ENCODE results near the gene MRTFA.
"Not testable (repeated sequence)": the region's sequence is repeated elsewhere in the genome, so short reads cannot be mapped to it uniquely, and the experiment has no call there.

MRTFA gene

DNA sequence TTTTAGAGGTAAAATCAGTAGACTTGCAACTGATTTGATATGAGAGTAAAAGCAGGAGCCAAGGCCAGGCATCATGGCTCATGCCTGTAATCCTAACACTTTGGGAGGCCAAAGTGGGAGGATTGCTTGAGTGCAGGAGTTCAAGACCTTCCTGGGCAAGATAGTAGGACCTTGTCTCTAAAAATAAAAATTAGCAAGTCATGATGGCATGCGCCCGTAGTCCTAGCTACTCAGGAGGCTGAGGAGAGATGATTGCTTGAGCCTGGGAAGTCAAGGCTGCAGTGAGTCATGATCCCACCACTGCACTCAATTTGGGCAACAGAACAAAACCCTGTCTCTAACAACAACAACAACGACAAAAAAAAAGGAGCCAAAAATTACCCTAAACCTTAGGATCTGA, 252.6 kb downstream of the MRTFA start:
- DNase-seq, result no peak

DNA sequence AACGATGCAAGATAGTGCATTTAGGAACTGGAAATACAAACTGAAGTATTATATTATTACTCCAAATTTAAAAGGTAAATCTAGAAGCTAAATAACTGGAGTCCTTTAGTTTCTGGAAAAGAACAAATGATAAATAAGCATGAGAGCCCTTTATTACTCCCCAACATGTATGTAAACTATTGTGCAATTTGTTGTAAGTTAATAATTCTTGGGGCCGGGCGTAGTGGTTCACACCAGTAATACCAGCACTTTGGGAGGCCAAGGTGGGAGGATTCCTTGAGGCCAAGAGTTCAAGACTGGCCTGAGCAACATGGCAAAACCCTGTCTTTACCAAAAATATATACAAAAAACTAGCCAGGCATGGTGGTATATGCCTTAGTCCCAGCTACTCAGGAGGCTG, 255.1 kb downstream of the MRTFA start:
- DNase-seq, result no peak

DNA sequence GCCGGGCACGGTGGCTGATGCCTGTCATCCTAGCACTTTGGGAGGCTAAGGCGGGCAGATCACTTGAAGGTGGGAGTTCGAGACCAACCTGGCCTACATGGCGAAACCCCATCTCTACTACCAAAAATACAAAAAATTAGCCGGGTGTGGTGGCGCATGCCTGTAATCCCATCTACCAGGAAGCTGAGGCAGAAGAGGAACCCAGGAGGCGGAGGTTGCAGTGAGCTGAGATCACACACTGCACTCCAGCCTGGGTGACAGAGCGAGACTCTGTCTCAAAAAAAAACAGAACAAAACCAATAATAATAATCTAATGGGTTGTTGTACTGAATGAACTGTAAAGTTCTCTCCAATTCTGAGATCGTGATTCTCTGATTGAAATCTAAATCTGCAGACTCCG, 258.1 kb downstream of the MRTFA start:
- not testable (repeated sequence) for DNase-seq

DNA sequence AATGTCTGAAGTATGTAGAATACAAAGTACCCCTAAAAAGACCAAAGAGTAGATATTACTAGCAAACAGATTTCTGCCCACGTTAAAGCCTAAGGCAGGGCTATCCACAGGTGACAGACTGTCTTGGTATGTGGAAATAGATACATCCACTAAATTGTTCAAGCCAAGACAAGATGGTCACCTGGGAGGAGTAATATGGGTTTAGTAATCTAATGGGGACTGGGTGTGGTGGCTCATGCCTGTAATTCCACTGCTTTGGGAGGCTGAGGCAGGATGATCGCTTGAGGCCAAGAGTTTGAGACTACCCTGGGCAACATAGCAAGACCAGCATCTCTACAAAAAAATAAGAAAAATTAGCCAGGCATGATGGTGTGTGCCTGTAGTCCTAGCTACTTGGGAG, 258.6 kb downstream of the MRTFA start:
- DNase-seq, result no peak

DNA sequence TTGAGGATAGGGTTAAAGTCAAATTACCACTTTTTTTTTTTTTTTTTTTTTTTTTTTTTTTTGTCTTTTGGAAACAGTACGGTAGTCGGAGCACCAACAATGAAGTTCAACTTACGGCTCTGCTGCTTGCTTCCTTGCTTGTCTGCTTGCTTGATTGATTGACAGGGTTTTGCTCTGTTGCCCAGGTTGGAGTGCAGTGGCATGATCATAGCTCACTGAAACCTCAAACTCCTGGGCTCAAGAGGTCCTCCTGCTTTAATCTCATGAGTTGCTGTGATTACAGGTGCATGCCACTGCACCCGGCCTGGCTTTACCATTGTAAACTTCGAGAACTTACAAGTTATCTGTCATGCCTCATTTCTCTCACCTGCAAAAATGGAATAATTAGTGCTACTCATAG, 260.4 kb downstream of the MRTFA start:
- no peak for DNase-seq

DNA sequence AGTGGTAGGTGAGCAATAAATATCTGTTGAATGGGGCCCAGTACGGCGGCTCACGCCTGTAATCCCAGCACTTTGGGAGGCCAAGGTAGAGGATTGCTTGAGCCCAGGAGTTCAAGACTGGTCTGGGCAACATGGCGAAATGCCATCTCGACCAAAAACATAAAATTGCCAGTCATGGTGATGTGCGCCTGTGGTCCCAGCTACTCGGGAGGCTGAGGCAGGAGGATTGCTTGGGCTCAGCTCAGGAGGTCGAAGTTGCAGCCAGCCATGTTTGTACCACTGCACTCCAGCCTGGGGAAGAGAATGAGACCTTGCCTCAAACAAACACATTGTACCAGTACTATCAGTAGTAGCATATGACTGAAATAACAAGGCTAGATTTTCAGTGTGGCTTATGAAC, 262.0 kb downstream of the MRTFA start:
- no peak for DNase-seq

DNA sequence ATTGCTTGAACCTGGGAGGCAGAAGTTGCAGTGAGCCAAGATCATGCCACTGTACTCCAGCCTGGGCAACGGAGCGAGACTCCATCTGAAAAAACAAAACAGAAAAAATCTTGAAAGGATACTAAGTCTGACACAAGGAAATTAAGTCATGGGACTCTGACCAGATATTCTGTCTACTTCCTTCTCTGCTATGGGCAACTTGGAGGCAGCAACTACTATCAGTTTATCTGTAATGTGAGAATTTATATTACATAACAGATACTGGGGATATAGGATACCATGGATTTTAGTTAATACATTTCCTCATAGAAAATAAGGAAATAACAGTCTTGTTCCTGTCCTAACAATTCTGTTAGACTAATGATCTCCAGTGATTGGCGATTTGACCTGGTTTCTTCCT, 267.7 kb downstream of the MRTFA start:
- DNase-seq, result no peak

DNA sequence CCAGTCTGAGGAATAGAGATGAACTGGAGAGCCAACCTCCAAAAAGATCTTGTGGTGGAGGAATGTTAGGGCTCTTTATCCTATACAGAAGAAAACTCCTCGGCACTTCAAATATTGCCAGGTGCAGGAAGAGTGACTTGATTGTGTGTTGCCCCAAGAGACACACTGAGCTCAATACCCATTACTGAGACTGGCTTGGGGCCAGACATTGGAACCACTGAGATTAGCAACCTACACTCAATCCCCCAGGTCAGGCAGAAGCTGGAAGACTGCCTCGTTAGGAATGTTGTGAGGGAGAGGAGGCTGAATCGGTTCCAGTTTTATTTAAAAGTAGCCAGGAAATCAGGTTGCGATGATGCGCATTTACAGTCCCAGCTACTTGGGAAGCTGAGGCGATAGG, 268.5 kb downstream of the MRTFA start:
- no peak for DNase-seq

DNA sequence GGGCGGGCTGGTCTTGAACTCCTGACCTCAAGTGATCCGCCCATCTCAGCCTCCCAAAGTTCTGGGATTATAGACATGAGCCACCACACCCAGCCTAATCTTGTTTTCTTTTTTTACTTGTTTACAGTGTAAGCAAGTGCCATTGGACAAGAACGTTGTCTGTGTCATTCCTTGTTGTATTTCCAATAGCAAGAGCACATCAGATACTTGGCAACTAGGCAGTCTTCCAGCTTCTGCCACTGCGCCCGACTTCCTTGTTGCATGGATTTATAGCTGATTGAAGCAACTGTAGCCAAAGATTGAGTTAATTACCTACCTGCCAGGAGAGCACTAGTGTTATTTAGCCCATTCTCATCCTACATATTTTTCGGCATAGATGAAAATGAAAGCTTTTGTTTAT, 269.2 kb downstream of the MRTFA start:
- no peak for DNase-seq

DNA sequence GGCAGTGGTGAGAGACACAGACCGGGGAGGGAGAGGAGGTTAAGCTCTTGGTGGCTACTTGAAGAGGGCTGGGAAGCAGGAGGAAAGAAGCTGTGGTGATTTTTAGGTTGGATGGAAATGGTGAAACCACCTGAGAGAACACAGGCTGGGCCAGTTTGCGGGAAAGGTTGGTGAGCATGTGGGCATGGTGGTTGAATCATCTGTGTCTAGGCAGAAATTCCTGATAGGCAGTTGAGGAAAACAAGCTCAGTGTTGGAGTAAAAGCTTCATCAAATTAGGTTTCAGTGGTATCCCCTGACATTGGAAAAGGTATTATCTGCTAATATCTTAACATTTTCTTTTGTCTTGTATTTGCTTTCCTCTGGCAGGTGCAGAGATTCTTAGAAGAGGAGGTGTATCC, 270.5 kb downstream of the MRTFA start:
- DNase-seq, result no peak

DNA sequence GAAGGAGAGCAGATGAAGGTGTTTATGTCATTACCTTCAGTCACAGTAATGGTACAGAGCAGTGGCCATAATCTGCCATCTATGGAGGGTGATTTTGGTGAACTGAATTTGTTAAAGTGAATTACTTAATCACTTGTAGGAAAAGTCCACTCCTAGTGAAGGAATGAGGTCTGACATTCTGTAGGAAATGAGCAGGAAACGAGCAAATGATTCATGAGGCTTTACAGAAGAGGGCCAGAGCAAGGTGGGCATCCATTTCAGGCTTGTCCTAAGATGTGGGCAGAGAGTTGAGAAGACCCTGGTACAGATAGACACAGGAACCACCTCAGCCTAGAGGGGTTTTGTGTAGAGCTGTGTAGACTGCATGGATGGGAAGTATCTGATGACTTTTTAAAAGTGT, 272.1 kb downstream of the MRTFA start:
- DNase-seq, result no peak

DNA sequence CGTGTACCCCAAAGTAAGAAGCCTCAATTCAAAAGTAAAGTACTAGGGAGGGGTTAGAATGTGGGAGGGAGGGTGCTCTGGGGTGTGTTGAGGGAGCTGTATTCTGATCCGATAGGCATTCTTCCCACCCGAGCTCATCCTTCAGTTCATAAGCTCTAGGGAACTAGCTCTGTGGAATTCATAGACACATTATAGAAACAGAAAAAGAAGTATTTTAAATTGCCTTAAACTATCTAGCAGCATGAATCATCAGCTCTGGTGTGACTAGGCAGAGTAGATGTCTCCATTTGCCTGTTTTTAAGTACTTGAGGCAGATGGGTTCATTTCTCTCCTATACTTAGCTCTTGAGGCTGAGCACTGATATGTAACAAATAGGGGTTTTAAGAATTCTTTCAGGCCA, 273.5 kb downstream of the MRTFA start:
- DNase-seq, result no peak

DNA sequence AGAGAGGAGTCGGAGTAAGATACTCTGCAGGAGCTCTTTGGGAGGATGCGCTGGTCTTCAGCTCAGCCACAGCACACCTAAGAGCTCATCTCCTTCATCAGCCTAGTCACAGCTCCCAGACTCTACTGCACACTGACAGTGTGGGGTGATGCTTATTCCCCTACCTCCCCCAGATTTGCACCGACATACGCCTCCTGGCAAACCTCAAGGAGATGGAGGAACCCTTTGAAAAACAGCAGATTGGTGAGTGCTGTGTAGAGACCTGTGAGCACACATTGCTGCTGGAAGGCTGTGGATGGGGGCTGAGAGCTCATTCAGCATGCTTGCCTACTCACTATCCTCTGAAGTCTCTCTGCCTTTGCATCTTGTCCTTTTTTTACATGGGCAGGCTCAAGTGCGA, 275.4 kb downstream of the MRTFA start:
- no peak for DNase-seq

Measured in activated naive CD4-positive, alpha-beta T cell treated with Interleukin-2 at 50 U/mL for 16 hours (primary cell).